Measurements from ENCODE around the gene FBLN7.

GRCh38 chr2:112096098-112096497 is 42.1 kb upstream of the FBLN7 start:
- TF ChIP-seq MYNN (tag by site-specific recombination; IDR thresholded peaks at IDR 0.05; ENCODE audit: borderline replicate concordance) = no peak
- TF ChIP-seq, protein P1, sequence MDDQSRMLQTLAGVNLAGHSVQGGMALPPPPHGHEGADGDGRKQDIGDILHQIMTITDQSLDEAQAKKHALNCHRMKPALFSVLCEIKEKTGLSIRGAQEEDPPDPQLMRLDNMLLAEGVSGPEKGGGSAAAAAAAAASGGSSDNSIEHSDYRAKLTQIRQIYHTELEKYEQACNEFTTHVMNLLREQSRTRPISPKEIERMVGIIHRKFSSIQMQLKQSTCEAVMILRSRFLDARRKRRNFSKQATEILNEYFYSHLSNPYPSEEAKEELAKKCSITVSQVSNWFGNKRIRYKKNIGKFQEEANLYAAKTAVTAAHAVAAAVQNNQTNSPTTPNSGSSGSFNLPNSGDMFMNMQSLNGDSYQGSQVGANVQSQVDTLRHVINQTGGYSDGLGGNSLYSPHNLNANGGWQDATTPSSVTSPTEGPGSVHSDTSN (CRISPR knock-in tag; IDR thresholded peaks at IDR 0.05) = no peak
- TF ChIP-seq ZNF626 (tag by site-specific recombination; IDR thresholded peaks at IDR 0.05) = no peak
- no peak for TF ChIP-seq ZBTB8A (tag by site-specific recombination; IDR thresholded peaks at IDR 0.05)
- no peak for TF ChIP-seq SCRT1 (tag by site-specific recombination; IDR thresholded peaks at IDR 0.05; ENCODE audit: borderline replicate concordance)
- TF ChIP-seq ZNF558 (tag by site-specific recombination; IDR thresholded peaks at IDR 0.05) = no peak
- TF ChIP-seq, protein P2, sequence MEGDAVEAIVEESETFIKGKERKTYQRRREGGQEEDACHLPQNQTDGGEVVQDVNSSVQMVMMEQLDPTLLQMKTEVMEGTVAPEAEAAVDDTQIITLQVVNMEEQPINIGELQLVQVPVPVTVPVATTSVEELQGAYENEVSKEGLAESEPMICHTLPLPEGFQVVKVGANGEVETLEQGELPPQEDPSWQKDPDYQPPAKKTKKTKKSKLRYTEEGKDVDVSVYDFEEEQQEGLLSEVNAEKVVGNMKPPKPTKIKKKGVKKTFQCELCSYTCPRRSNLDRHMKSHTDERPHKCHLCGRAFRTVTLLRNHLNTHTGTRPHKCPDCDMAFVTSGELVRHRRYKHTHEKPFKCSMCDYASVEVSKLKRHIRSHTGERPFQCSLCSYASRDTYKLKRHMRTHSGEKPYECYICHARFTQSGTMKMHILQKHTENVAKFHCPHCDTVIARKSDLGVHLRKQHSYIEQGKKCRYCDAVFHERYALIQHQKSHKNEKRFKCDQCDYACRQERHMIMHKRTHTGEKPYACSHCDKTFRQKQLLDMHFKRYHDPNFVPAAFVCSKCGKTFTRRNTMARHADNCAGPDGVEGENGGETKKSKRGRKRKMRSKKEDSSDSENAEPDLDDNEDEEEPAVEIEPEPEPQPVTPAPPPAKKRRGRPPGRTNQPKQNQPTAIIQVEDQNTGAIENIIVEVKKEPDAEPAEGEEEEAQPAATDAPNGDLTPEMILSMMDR (tag by site-specific recombination; IDR thresholded peaks at IDR 0.05) = no peak
- TF ChIP-seq TRIM28 (IDR thresholded peaks at IDR 0.05; ENCODE audit: borderline replicate concordance, low read length) = no peak
- no peak for TF ChIP-seq HOXC10 (CRISPR knock-in tag; IDR thresholded peaks at IDR 0.05)
- no peak for TF ChIP-seq EGR2 (tag by site-specific recombination; IDR thresholded peaks at IDR 0.05; ENCODE audit: low read depth)
- no peak for TF ChIP-seq MZF1 (tag by site-specific recombination; IDR thresholded peaks at IDR 0.05; ENCODE audit: borderline replicate concordance)
- TF ChIP-seq TCF7L2 (IDR thresholded peaks at IDR 0.05; ENCODE audit: borderline replicate concordance, low read depth, low read length) = no peak
- TF ChIP-seq ZNF221 (tag by site-specific recombination; IDR thresholded peaks at IDR 0.05; ENCODE audit: borderline replicate concordance) = no peak

Measured in HEK293 (cell line).